HEK293 (cell line): ENCODE measurements around the gene PRUNE1.

Experiments
- ATF2 ChIP-seq: fragments of 450-650 bp; formaldehyde crosslinking; IDR thresholded peaks from 2 replicates; pipeline ENCODE4 v1.5.1; 2016; ENCODE audit warnings: missing biosample characterization, missing genetic modification characterization, low read depth
- BCL11B ChIP-seq: fragments of 450-650 bp; formaldehyde crosslinking; IDR thresholded peaks from 2 replicates; pipeline ENCODE4 v1.5.1; 2016; ENCODE audit warnings: low read depth, missing biosample characterization, missing genetic modification characterization
- GFI1B ChIP-seq: fragments of 450-650 bp; formaldehyde crosslinking; IDR thresholded peaks from 2 replicates; pipeline ENCODE4 v1.5.1; 2016; ENCODE audit warnings: missing biosample characterization, missing genetic modification characterization
- GLI4 ChIP-seq: fragments of 450-650 bp; formaldehyde crosslinking; IDR thresholded peaks from 2 replicates; pipeline ENCODE4 v1.5.1; 2016; ENCODE audit warnings: missing biosample characterization, missing genetic modification characterization
- HIC1 ChIP-seq: fragments of 450-650 bp; formaldehyde crosslinking; IDR thresholded peaks from 2 replicates; pipeline ENCODE4 v1.5.1; 2016; ENCODE audit warnings: missing biosample characterization, missing genetic modification characterization
- MZF1 ChIP-seq: fragments of 450-650 bp; formaldehyde crosslinking; IDR thresholded peaks from 2 replicates; pipeline ENCODE4 v1.5.1; 2017; ENCODE audit warnings: missing biosample characterization, missing genetic modification characterization, borderline replicate concordance
- OVOL3 ChIP-seq: fragments of 450-650 bp; formaldehyde crosslinking; IDR thresholded peaks from 2 replicates; pipeline ENCODE4 v1.5.1; 2016; ENCODE audit warnings: missing biosample characterization, missing genetic modification characterization
- SP2 ChIP-seq: fragments of 450-650 bp; formaldehyde crosslinking; IDR thresholded peaks from 2 replicates; pipeline ENCODE4 v1.5.1; 2016; ENCODE audit warnings: missing biosample characterization, missing genetic modification characterization
- TRIM28 ChIP-seq: IDR thresholded peaks from 2 replicates; pipeline ENCODE4 v1.6.1; 2011; ENCODE audit warnings: low read length, control low read depth, borderline replicate concordance
- ZBTB20 ChIP-seq: fragments of 450-650 bp; formaldehyde crosslinking; IDR thresholded peaks from 2 replicates; pipeline ENCODE4 v1.5.1; 2016; ENCODE audit warnings: missing biosample characterization, missing genetic modification characterization
- ZBTB26 ChIP-seq: fragments of 450-650 bp; formaldehyde crosslinking; optimal IDR thresholded peaks from 2 replicates; pipeline ENCODE3; 2016; ENCODE audit warnings: missing biosample characterization, mild to moderate bottlenecking, missing genetic modification characterization
- ZBTB6 ChIP-seq: fragments of 450-650 bp; formaldehyde crosslinking; IDR thresholded peaks from 2 replicates; pipeline ENCODE4 v1.5.1; 2017; ENCODE audit warnings: missing biosample characterization, missing genetic modification characterization
- ZNF133 ChIP-seq: fragments of 450-650 bp; formaldehyde crosslinking; IDR thresholded peaks from 2 replicates; pipeline ENCODE4 v1.5.1; 2016; ENCODE audit warnings: missing biosample characterization, missing genetic modification characterization
- ZNF138 ChIP-seq: fragments of 450-650 bp; formaldehyde crosslinking; IDR thresholded peaks from 2 replicates; pipeline ENCODE4 v1.5.1; 2016; ENCODE audit warnings: missing biosample characterization, missing genetic modification characterization, borderline replicate concordance
- ZNF140 ChIP-seq: fragments of 450-650 bp; formaldehyde crosslinking; IDR thresholded peaks from 2 replicates; pipeline ENCODE4 v1.5.1; 2016; ENCODE audit warnings: missing biosample characterization, missing genetic modification characterization
- ZNF155 ChIP-seq: fragments of 450-650 bp; formaldehyde crosslinking; IDR thresholded peaks from 2 replicates; pipeline ENCODE4 v1.5.1; 2016; ENCODE audit warnings: missing biosample characterization, missing genetic modification characterization
- ZNF280D ChIP-seq: fragments of 450-650 bp; formaldehyde crosslinking; IDR thresholded peaks from 2 replicates; pipeline ENCODE4 v1.5.1; 2016; ENCODE audit warnings: missing biosample characterization, missing genetic modification characterization
- ZNF324 ChIP-seq: fragments of 450-650 bp; formaldehyde crosslinking; IDR thresholded peaks from 2 replicates; pipeline ENCODE4 v1.5.1; 2016; ENCODE audit warnings: missing biosample characterization, missing genetic modification characterization
- ZNF335 ChIP-seq: fragments of 450-650 bp; formaldehyde crosslinking; conservative IDR thresholded peaks from 2 replicates; pipeline ENCODE4 v1.5.1; 2016; ENCODE audit warnings: missing biosample characterization, missing genetic modification characterization
- ZNF350 ChIP-seq: fragments of 450-650 bp; formaldehyde crosslinking; IDR thresholded peaks from 2 replicates; pipeline ENCODE4 v1.5.0; 2017; ENCODE audit warnings: missing biosample characterization, mild to moderate bottlenecking, missing genetic modification characterization
- ZNF391 ChIP-seq: fragments of 450-650 bp; formaldehyde crosslinking; IDR thresholded peaks from 2 replicates; pipeline ENCODE4 v1.5.1; 2016; ENCODE audit warnings: low read depth, missing biosample characterization, missing genetic modification characterization, borderline replicate concordance
- ZNF433 ChIP-seq: fragments of 450-650 bp; formaldehyde crosslinking; IDR thresholded peaks from 2 replicates; pipeline ENCODE4 v1.5.1; 2016; ENCODE audit warnings: missing biosample characterization, missing genetic modification characterization, low read depth
- ZNF48 ChIP-seq: fragments of 450-650 bp; formaldehyde crosslinking; IDR thresholded peaks from 2 replicates; pipeline ENCODE4 v1.5.1; 2016; ENCODE audit warnings: missing biosample characterization, missing genetic modification characterization
- ZNF518A ChIP-seq: fragments of 450-650 bp; formaldehyde crosslinking; conservative IDR thresholded peaks from 2 replicates; pipeline ENCODE4 v1.5.1; 2016; ENCODE audit warnings: low read depth, missing biosample characterization, missing genetic modification characterization
- ZNF621 ChIP-seq: fragments of 450-650 bp; formaldehyde crosslinking; IDR thresholded peaks from 2 replicates; pipeline ENCODE4 v1.5.1; 2017; ENCODE audit warnings: missing biosample characterization, missing genetic modification characterization
- ZNF830 ChIP-seq: fragments of 450-650 bp; IDR thresholded peaks from 2 replicates; pipeline ENCODE4 v1.5.0; 2018; ENCODE audit warnings: missing biosample characterization, missing genetic modification characterization, low read depth, mild to moderate bottlenecking, moderate library complexity

Gene PRUNE1

GRCh38 chr1:151047925-151048644, 39.8 kb downstream of the PRUNE1 start (continued):
- peak; percentile 34 for TF ChIP-seq ZBTB26 (tag by site-specific recombination)
- TF ChIP-seq ZNF155: no peak
- no peak for TF ChIP-seq ZNF324 (tag by site-specific recombination)
- no peak for TF ChIP-seq BCL11B (tag by site-specific recombination)
- TF ChIP-seq GLI4 (tag by site-specific recombination): no peak
- TF ChIP-seq HIC1 (tag by site-specific recombination): peak; percentile 97
- TF ChIP-seq ZNF391 (tag by site-specific recombination): no peak
- peak; percentile 99 for TF ChIP-seq ZNF335
- TF ChIP-seq ZNF48 (tag by site-specific recombination): no peak
- TF ChIP-seq ATF2 (tag by site-specific recombination): no peak
- TF ChIP-seq ZNF350 (tag by site-specific recombination): no peak
- no peak for TF ChIP-seq ZNF433 (tag by site-specific recombination)
- TF ChIP-seq ZNF621 (tag by site-specific recombination): no peak
- no peak for TF ChIP-seq ZNF138 (tag by site-specific recombination)
- no peak for TF ChIP-seq ZNF518A (tag by site-specific recombination)
- TF ChIP-seq ZNF140: no peak
- no peak; the same call in 1 of the 2 replicates for TF ChIP-seq SP2 (tag by site-specific recombination)
- no peak for TF ChIP-seq ZNF830
- TF ChIP-seq TRIM28: no peak
- TF ChIP-seq MZF1 (tag by site-specific recombination): no peak
- TF ChIP-seq ZNF133: no peak
- TF ChIP-seq ZBTB6 (tag by site-specific recombination): no peak
- TF ChIP-seq ZBTB20 (tag by site-specific recombination): 0 out of 2 replicates have a peak, but pooled peaks have one; percentile 81
- TF ChIP-seq ZNF280D (tag by site-specific recombination): no peak
- no peak for TF ChIP-seq OVOL3 (tag by site-specific recombination)
- no peak for TF ChIP-seq GFI1B (tag by site-specific recombination)
